H9 (cell line): ENCODE data around the gene AHI1. TPM values are rescaled to one million over a fixed set of nuclear protein-coding genes. Genes with fewer than 3 reads are reported as not detected.

Experiments used
- DNase-seq: peaks from one replicate; pipeline ENCODE4 v3.0.0-alpha.2; 2017
- H2AFZ ChIP-seq: one replicate; pipeline ENCODE4 v1.6.1; 2013; ENCODE audit warnings: mild to moderate bottlenecking, low read length, control low read depth, moderate library complexity
- H2AK5ac ChIP-seq: 2 replicates; pipeline ENCODE4 v1.6.1; 2013; ENCODE audit warnings: low read length, control low read depth, mixed read lengths; ENCODE audit not compliant: insufficient read length
- H2BK120ac ChIP-seq: one replicate; pipeline ENCODE4 v1.6.1; 2013; ENCODE audit warnings: low read depth, mild to moderate bottlenecking, low read length, control low read depth, inconsistent platforms; ENCODE audit not compliant: poor library complexity, severe bottlenecking
- H2BK12ac ChIP-seq: 2 replicates; pipeline ENCODE4 v1.6.1; 2013; ENCODE audit warnings: low read length, control low read depth, mixed read lengths, low read depth; ENCODE audit not compliant: insufficient read length
- H2BK15ac ChIP-seq: 2 replicates; pipeline ENCODE4 v1.6.1; 2013; ENCODE audit warnings: low read depth, low read length, control low read depth
- H2BK20ac ChIP-seq: one replicate; pipeline ENCODE4 v1.6.1; 2013; ENCODE audit warnings: low read depth, mild to moderate bottlenecking, low read length, control low read depth, inconsistent platforms; ENCODE audit not compliant: poor library complexity, severe bottlenecking
- H2BK5ac ChIP-seq: 2 replicates; pipeline ENCODE4 v1.6.1; 2013; ENCODE audit warnings: low read length, control low read depth, mixed read lengths; ENCODE audit not compliant: insufficient read length
- H3K14ac ChIP-seq: 2 replicates; pipeline ENCODE4 v1.6.1; 2013; ENCODE audit warnings: low read length, control low read depth; ENCODE audit not compliant: insufficient read depth
- H3K18ac ChIP-seq: 2 replicates; pipeline ENCODE4 v1.6.1; 2013; ENCODE audit warnings: low read depth, mild to moderate bottlenecking, mixed read lengths, low read length, control low read depth; ENCODE audit not compliant: insufficient read length
- H3K23ac ChIP-seq: 2 replicates; pipeline ENCODE4 v1.6.1; 2013; ENCODE audit warnings: low read length, control low read depth, mixed read lengths, low read depth; ENCODE audit not compliant: insufficient read length
- H3K23me2 ChIP-seq: 2 replicates; pipeline ENCODE4 v1.6.1; 2013; ENCODE audit warnings: low read depth, mild to moderate bottlenecking, mixed read lengths, low read length, control low read depth; ENCODE audit not compliant: insufficient read length, poor library complexity, severe bottlenecking
- H3K27ac ChIP-seq: 2 replicates; pipeline ENCODE4 v1.5.1; 2013; ENCODE audit warnings: low read length, control low read depth, mixed read lengths, low read depth; ENCODE audit not compliant: insufficient read length
- H3K27me3 ChIP-seq: 2 replicates; pipeline ENCODE4 v1.6.1; 2013; ENCODE audit warnings: low read length, control low read depth, inconsistent platforms; ENCODE audit not compliant: insufficient read depth
- H3K4ac ChIP-seq: 2 replicates; pipeline ENCODE4 v1.6.1; 2013; ENCODE audit warnings: low read depth, mild to moderate bottlenecking, control low read depth, inconsistent platforms, low read length, moderate library complexity
- H3K4me1 ChIP-seq: 2 replicates; pipeline ENCODE4 v1.6.1; 2013; ENCODE audit warnings: low read length, control low read depth, inconsistent platforms; ENCODE audit not compliant: insufficient read depth
- H3K4me2 ChIP-seq: 2 replicates; pipeline ENCODE4 v1.6.1; 2013; ENCODE audit warnings: low read length, control low read depth, mixed read lengths; ENCODE audit not compliant: insufficient read length, insufficient read depth
- H3K56ac ChIP-seq: 2 replicates; pipeline ENCODE4 v1.6.1; 2013; ENCODE audit warnings: low read depth, mild to moderate bottlenecking, mixed read lengths, low read length, control low read depth; ENCODE audit not compliant: insufficient read length
- H3K79me1 ChIP-seq: 2 replicates; pipeline ENCODE4 v1.6.1; 2013; ENCODE audit warnings: low read depth, mild to moderate bottlenecking, moderate library complexity, low read length, control low read depth, inconsistent platforms; ENCODE audit not compliant: insufficient read depth, poor library complexity, severe bottlenecking
- H3K79me2 ChIP-seq: 2 replicates; pipeline ENCODE4 v1.6.1; 2013; ENCODE audit warnings: low read length, control low read depth, inconsistent platforms; ENCODE audit not compliant: insufficient read depth
- H3K9ac ChIP-seq: 2 replicates; pipeline ENCODE4 v1.6.1; 2013; ENCODE audit warnings: low read length, control low read depth, mixed read lengths; ENCODE audit not compliant: insufficient read length; ENCODE audit errors: extremely low read depth
- H3K9me3 ChIP-seq: one replicate; pipeline ENCODE4 v1.6.1; 2013; ENCODE audit warnings: low read depth, low read length, inconsistent platforms; ENCODE audit not compliant: control insufficient read depth
- H3T11ph ChIP-seq: one replicate; pipeline ENCODE4 v1.6.1; 2013; ENCODE audit warnings: mild to moderate bottlenecking, low read length, control low read depth, inconsistent platforms
- H4K20me1 ChIP-seq: one replicate; pipeline ENCODE4 v1.6.1; 2013; ENCODE audit not compliant: control insufficient read depth, insufficient read length, insufficient read depth
- H4K5ac ChIP-seq: 2 replicates; pipeline ENCODE4 v1.6.1; 2013; ENCODE audit warnings: low read depth, mild to moderate bottlenecking, mixed read lengths, low read length, control low read depth; ENCODE audit not compliant: insufficient read length
- H4K8ac ChIP-seq: replicated peaks from 2 replicates; pipeline ENCODE4 v1.6.1; 2013; ENCODE audit warnings: low read length, control low read depth, mixed read lengths, low read depth; ENCODE audit not compliant: insufficient read length
- H4K91ac ChIP-seq: 2 replicates; pipeline ENCODE4 v1.6.1; 2013; ENCODE audit warnings: low read depth, mild to moderate bottlenecking, moderate library complexity, mixed read lengths, low read length, control low read depth; ENCODE audit not compliant: insufficient read length
- H3K27ac Mint-ChIP-seq, 3 experiments: 2 replicates in 2 of 3; 3 replicates in 1 of 3; pipeline ENCODE4 v1.8.0; 2020 to 2021; ENCODE audit warnings: mixed read lengths in 3 of 3, mild to moderate bottlenecking in 1 of 3, moderate library complexity in 1 of 3
- H3K27me3 Mint-ChIP-seq: 2 replicates; pipeline ENCODE4 v1.8.0; 2021; ENCODE audit warnings: low read depth, mild to moderate bottlenecking, moderate library complexity, mixed read lengths
- H3K36me3 Mint-ChIP-seq, 3 experiments: 2 replicates in 2 of 3; 3 replicates in 1 of 3; pipeline ENCODE4 v1.8.0; 2020 to 2021; ENCODE audit warnings: low read depth in 3 of 3, mixed read lengths in 3 of 3; ENCODE audit not compliant: insufficient read depth in 1 of 3
- H3K4me1 Mint-ChIP-seq, 2 experiments: 2 replicates each; pipeline ENCODE4 v1.8.0; 2020; ENCODE audit warnings: mixed read lengths in 2 of 2
- H3K4me3 Mint-ChIP-seq, 2 experiments: 2 replicates in 1 of 2; 3 replicates in 1 of 2; pipeline ENCODE4 v1.8.0; 2020 to 2021; ENCODE audit warnings: mild to moderate bottlenecking in 2 of 2, mixed read lengths in 2 of 2, moderate library complexity in 1 of 2
- H3K9me3 Mint-ChIP-seq, 2 experiments: 2 replicates in 1 of 2; 3 replicates in 1 of 2; pipeline ENCODE4 v1.8.0; 2020; ENCODE audit warnings: mild to moderate bottlenecking in 2 of 2, mixed read lengths in 2 of 2, moderate library complexity in 1 of 2
- WGBS: extraction: QIAGEN DNeasy Blood & Tissue Kit; methylation state at CpG from one replicate; pipeline ENCODE4 v1.1.7; 2013; ENCODE audit warnings: missing lambda C conversion rate, low lambda C conversion rate, mixed read lengths; ENCODE audit not compliant: insufficient read length; ENCODE audit errors: extremely low coverage; 5-methylcytosine and 5-hydroxymethylcytosine counted together
- total RNA-seq: library from RNA; stranded (reverse); gene quantifications from 2 replicates; pipeline ENCODE4 v1.2.1, GENCODE V29; 2021
- TF ChIP-seq, protein P1 (sequence below): fragments of 200-600 bp; sonication (generic); conservative IDR thresholded peaks from 3 replicates; pipeline ENCODE4 v1.8.0; 2021; ENCODE audit warnings: antibody characterized with exemption, mild to moderate bottlenecking

AHI1 gene
- total RNA-seq, 1 experiment from 2014 or later = 9.9 TPM

DNA sequence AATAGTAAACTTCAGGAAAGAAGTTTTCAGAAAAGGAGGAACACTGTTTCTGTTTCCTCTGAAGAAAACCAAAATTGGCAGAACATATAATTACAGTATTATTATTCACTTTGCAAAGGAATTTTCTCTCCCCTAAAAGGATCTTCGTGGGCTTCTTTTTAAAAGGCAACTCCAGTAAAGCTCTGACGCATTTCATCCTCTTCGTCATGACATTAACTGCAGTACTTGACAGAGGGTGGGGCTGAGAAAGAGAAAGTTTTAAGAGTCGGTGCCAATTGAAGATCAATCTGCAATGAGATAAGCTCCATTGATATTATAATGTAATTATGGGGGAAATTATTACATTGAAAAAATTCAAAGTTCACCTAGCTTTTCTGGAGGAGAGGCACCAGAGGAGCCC is 240.7 kb downstream of the AHI1 start:
- WGBS = no CpG with 5 or more reads among the region's 4 CpGs
- H3K4me1 Mint-ChIP-seq = peaks cover 27 to 29% of the 10 kb centered on the region in 2 experiments
- Histone ChIP-seq H3K23ac (no peak overlapping the region), H3K27me3 (no peaks in the 10 kb centered on the region), H3K27ac (no peak overlapping the region), H3K79me2 (no peaks in the 10 kb centered on the region), H3K23me2 (no peaks in the 10 kb centered on the region), H2BK120ac (no peak overlapping the region), H3K9me3 (no peaks in the 10 kb centered on the region), H3K79me1 (no peaks in the 10 kb centered on the region), H4K91ac (no peak overlapping the region), H3K4ac (no peak overlapping the region), H2AK5ac (no peak overlapping the region), H2BK20ac (no peak overlapping the region), H3K18ac (no peak overlapping the region), H4K20me1 (no peaks in the 10 kb centered on the region), H3K4me1 (peaks cover 3% of the 10 kb centered on the region; the same call in 1 of the 2 replicates), H4K8ac (no peak overlapping the region), H3K4me2 (no peak overlapping the region), H2BK15ac (no peak overlapping the region), H3K56ac (no peak overlapping the region), H2BK5ac (no peak overlapping the region), H3K9ac (no peak overlapping the region), H2BK12ac (no peak overlapping the region), H3K14ac (no peak overlapping the region), H2AFZ (no peak overlapping the region), H3T11ph (no peak overlapping the region), H4K5ac (no peak overlapping the region)
- no peaks in the 10 kb centered on the region for H3K9me3 Mint-ChIP-seq
- peaks cover 4% of the 10 kb centered on the region for H3K27me3 Mint-ChIP-seq
- no peak for DNase-seq
- no peak overlapping the region for H3K27ac Mint-ChIP-seq
- TF ChIP-seq, protein P1, sequence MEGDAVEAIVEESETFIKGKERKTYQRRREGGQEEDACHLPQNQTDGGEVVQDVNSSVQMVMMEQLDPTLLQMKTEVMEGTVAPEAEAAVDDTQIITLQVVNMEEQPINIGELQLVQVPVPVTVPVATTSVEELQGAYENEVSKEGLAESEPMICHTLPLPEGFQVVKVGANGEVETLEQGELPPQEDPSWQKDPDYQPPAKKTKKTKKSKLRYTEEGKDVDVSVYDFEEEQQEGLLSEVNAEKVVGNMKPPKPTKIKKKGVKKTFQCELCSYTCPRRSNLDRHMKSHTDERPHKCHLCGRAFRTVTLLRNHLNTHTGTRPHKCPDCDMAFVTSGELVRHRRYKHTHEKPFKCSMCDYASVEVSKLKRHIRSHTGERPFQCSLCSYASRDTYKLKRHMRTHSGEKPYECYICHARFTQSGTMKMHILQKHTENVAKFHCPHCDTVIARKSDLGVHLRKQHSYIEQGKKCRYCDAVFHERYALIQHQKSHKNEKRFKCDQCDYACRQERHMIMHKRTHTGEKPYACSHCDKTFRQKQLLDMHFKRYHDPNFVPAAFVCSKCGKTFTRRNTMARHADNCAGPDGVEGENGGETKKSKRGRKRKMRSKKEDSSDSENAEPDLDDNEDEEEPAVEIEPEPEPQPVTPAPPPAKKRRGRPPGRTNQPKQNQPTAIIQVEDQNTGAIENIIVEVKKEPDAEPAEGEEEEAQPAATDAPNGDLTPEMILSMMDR = no peak
- peaks cover 0 to 18% (median 8%) of the 10 kb centered on the region in 3 experiments; a peak in 5 of 7 replicates for H3K36me3 Mint-ChIP-seq
- H3K4me3 Mint-ChIP-seq = no peak overlapping the region
